K562 (cell line): ENCODE measurements around the gene CD3D. TPM values are rescaled to one million over a fixed set of nuclear protein-coding genes. Genes with fewer than 3 reads are reported as not detected.

Experiments
- ATAC-seq: fragments of 200-7000 bp; cut with Tn5 transposase; 3 replicates; pipeline ENCODE4 v1.9.1; 2020; ENCODE audit warnings: moderate library complexity
- BruUV-seq: library from RNA; stranded (reverse); fragments of 400-500 nt; replicated peaks from 2 replicates; lab custom pipeline; 2021; lab: Mats Ljungman, UMichigan
- CTCF ChIA-PET: fragments of 300-600 bp; formaldehyde crosslinking; extraction: SDS; loops from one replicate; lab custom pipeline; 2021; ENCODE audit warnings: low intra/inter-chr PET ratio; lab: Yijun Ruan, JAX
- POLR2A ChIA-PET: fragments of 300-600, 350-650 bp; sonication (Branson Sonifier 250); formaldehyde crosslinking; extraction: SDS; loops from one replicate; lab custom pipeline; 2021; ENCODE audit warnings: antibody characterized with exemption, inconsistent platforms; lab: Yijun Ruan, JAX
- DNase-seq, 4 experiments: peaks; one replicate each; pipeline versions ENCODE4 v3.0.0 to v3.0.0-alpha.2; 2011 to 2018; ENCODE audit warnings: low spot score in 3 of 4, mixed read lengths in 3 of 4; ENCODE audit errors: extremely low read depth in 1 of 4
- FAIRE-seq: peaks from 2 replicates; lab custom pipeline; 2011; peaks lifted over from hg19 to GRCh38; lab: Jason Lieb, UNC
- H2AFZ ChIP-seq: 2 replicates; pipeline ENCODE4 v1.6.0; 2011; ENCODE audit warnings: low read depth, low read length, control low read depth, inconsistent platforms
- H3K27ac ChIP-seq: fragments of 200-600 bp; 3 replicates; pipeline ENCODE4 v1.8.0; 2011; ENCODE audit warnings: low read depth, mild to moderate bottlenecking, control low read depth, inconsistent platforms, low read length, moderate library complexity, mixed read lengths; ENCODE audit errors: extremely low read depth
- H3K27me3 ChIP-seq, 2 experiments: fragments of 300-600 bp in 1 of 2; 2 replicates in 1 of 2; 3 replicates in 1 of 2; pipeline versions ENCODE4 v1.6.0 to v1.8.0; 2011; ENCODE audit warnings: inconsistent platforms in 2 of 2, low read length in 2 of 2, mild to moderate bottlenecking in 1 of 2, mixed read lengths in 1 of 2, moderate library complexity in 1 of 2; ENCODE audit not compliant: control insufficient read depth in 2 of 2, insufficient read depth in 2 of 2
- H3K36me3 ChIP-seq: fragments of 300-600 bp; 3 replicates; pipeline ENCODE4 v1.8.0; 2011; ENCODE audit warnings: mild to moderate bottlenecking, low read length, inconsistent platforms; ENCODE audit not compliant: control insufficient read depth, insufficient read depth
- H3K4me1 ChIP-seq, 2 experiments: fragments of 200-600 bp in 1 of 2; replicated peaks in 1 of 2; 2 replicates in 1 of 2; 3 replicates in 1 of 2; pipeline versions ENCODE4 v1.5.1 to v1.8.0; 2011; ENCODE audit warnings: inconsistent platforms in 2 of 2, low read length in 2 of 2, mild to moderate bottlenecking in 1 of 2, mixed read lengths in 1 of 2, moderate library complexity in 1 of 2; ENCODE audit not compliant: control insufficient read depth in 2 of 2, insufficient read depth in 2 of 2
- H3K4me2 ChIP-seq: 2 replicates; pipeline ENCODE4 v1.6.1; 2011; ENCODE audit warnings: low read length, control low read depth, inconsistent platforms, mixed read lengths; ENCODE audit not compliant: insufficient read depth
- H3K4me3 ChIP-seq: fragments of 200-600 bp; sonication (generic), shearing (Covaris generic); 2 replicates; pipeline ENCODE4 v1.5.1; 2016; ENCODE audit warnings: control low read depth, inconsistent platforms
- H3K79me2 ChIP-seq: fragments of 200-600 bp; 3 replicates; pipeline ENCODE4 v1.8.0; 2011; ENCODE audit warnings: low read length, inconsistent platforms; ENCODE audit not compliant: control insufficient read depth, insufficient read depth
- H3K9ac ChIP-seq, 2 experiments: 2 replicates each; pipeline versions ENCODE4 v1.6.0 to v1.6.1; 2011; ENCODE audit warnings: low read depth in 2 of 2, low read length in 2 of 2, control low read depth in 1 of 2, inconsistent platforms in 1 of 2, mild to moderate bottlenecking in 1 of 2, mixed read lengths in 1 of 2; ENCODE audit not compliant: insufficient read depth in 1 of 2
- H3K9me1 ChIP-seq: one replicate; pipeline ENCODE4 v1.6.0; 2011; ENCODE audit warnings: inconsistent platforms, mild to moderate bottlenecking, low read length, moderate library complexity; ENCODE audit not compliant: control insufficient read depth, insufficient read depth
- H3K9me3 ChIP-seq: replicated peaks from 2 replicates; pipeline ENCODE4 v1.5.1; 2011; ENCODE audit warnings: low read depth, low read length, inconsistent platforms; ENCODE audit not compliant: control insufficient read depth, insufficient read depth
- H4K20me1 ChIP-seq: replicated peaks from 2 replicates; pipeline ENCODE4 v1.6.1; 2011; ENCODE audit warnings: low read length, inconsistent platforms, mixed read lengths; ENCODE audit not compliant: control insufficient read depth, insufficient read depth
- ADNP ChIP-seq: fragments of 200-800 bp; sonication (Bioruptor generic); IDR thresholded peaks from 2 replicates; pipeline ENCODE4 v1.6.1; 2016; ENCODE audit warnings: missing genetic modification characterization, missing compliant biosample characterization
- ARHGAP35 ChIP-seq: fragments of 450-650 bp; IDR thresholded peaks from 2 replicates; pipeline ENCODE4 v1.6.1; 2018; ENCODE audit not compliant: partially characterized antibody
- ARID1B ChIP-seq: fragments of 450-650 bp; IDR thresholded peaks from 2 replicates; pipeline ENCODE4 v1.6.1; 2016; ENCODE audit warnings: antibody characterized with exemption, mild to moderate bottlenecking, inconsistent platforms
- BCL6 ChIP-seq: fragments of 250-450 bp; sonication (Bioruptor Pico); IDR thresholded peaks from 2 replicates; pipeline ENCODE4 v1.4.0; 2020
- FOXK1 ChIP-seq: sonication (generic); formaldehyde crosslinking; IDR thresholded peaks from 2 replicates; pipeline ENCODE4 v1.8.0; 2022; ENCODE audit warnings: missing genetic modification reagents, mild to moderate bottlenecking, borderline replicate concordance
- HDAC2 ChIP-seq: fragments of 450-650 bp; IDR thresholded peaks from 2 replicates; pipeline ENCODE4 v1.6.1; 2016; ENCODE audit warnings: mild to moderate bottlenecking
- NCOA1 ChIP-seq: fragments of 450-650 bp; IDR thresholded peaks from 2 replicates; pipeline ENCODE4 v1.6.1; 2016; ENCODE audit warnings: low read depth
- NUFIP1 ChIP-seq: fragments of 450-650 bp; IDR thresholded peaks from 2 replicates; pipeline ENCODE4 v1.6.1; 2018; ENCODE audit not compliant: partially characterized antibody
- RBM14 ChIP-seq: fragments of 200-400 bp; formaldehyde crosslinking; IDR thresholded peaks from 2 replicates; pipeline ENCODE4 v1.6.1; 2018; ENCODE audit warnings: low read depth, mild to moderate bottlenecking, low read length, moderate library complexity, borderline replicate concordance; ENCODE audit not compliant: insufficient read depth
- RBM15 ChIP-seq: fragments of 200-400 bp; formaldehyde crosslinking; IDR thresholded peaks from 2 replicates; pipeline ENCODE4 v1.6.1; 2018; ENCODE audit warnings: mild to moderate bottlenecking, low read length, moderate library complexity; ENCODE audit not compliant: insufficient read depth
- RCOR1 ChIP-seq, 2 experiments: IDR thresholded peaks; 2 replicates each; pipeline ENCODE4 v1.6.1; 2012; ENCODE audit warnings: low read depth in 2 of 2, low read length in 2 of 2, borderline replicate concordance in 1 of 2, improper control_type of control experiment in 1 of 2
- SMARCA4 ChIP-seq: fragments of 450-650 bp; IDR thresholded peaks from 2 replicates; pipeline ENCODE4 v1.6.1; 2016
- SMARCA5 ChIP-seq: fragments of 450-650 bp; IDR thresholded peaks from 2 replicates; pipeline ENCODE4 v1.6.1; 2016
- SRF ChIP-seq, 2 experiments: fragments of 250-450, 450-650 bp in 1 of 2; sonication (Bioruptor Pico) in 1 of 2; sonication (generic) in 1 of 2; formaldehyde crosslinking; IDR thresholded peaks; 2 replicates each; pipeline versions ENCODE4 v1.5.0 to v1.5.1; 2020 to 2022; ENCODE audit warnings: mild to moderate bottlenecking in 1 of 2, missing genetic modification reagents in 1 of 2
- TAF1 ChIP-seq: IDR thresholded peaks from 2 replicates; pipeline ENCODE4 v1.6.1; 2011; ENCODE audit warnings: mild to moderate bottlenecking, low read length, moderate library complexity; ENCODE audit not compliant: insufficient read depth, control insufficient read depth, severe bottlenecking; ENCODE audit errors: extremely low read depth
- TRIM28 ChIP-seq: fragments of 450-650 bp; IDR thresholded peaks from 2 replicates; pipeline ENCODE4 v1.6.1; 2017
- ZBTB8A ChIP-seq: fragments of 450-650 bp; IDR thresholded peaks from 2 replicates; pipeline ENCODE4 v1.6.1; 2018; ENCODE audit warnings: mild to moderate bottlenecking, moderate library complexity; ENCODE audit not compliant: partially characterized antibody
- WGBS: fragments of 100-300 bp; shearing (Covaris generic); methylation state at CpG from one replicate; pipeline ENCODE4 v1.1.6; 2016; ENCODE audit warnings: low coverage, mixed read lengths; ENCODE audit not compliant: insufficient coverage; ENCODE audit errors: missing lambda C conversion rate; 5-methylcytosine and 5-hydroxymethylcytosine counted together
- in situ Hi-C: fragments of 300-500 bp; cut with MboI; formaldehyde crosslinking; loops from 4 replicates; pipeline ENCODE4 v1.15.0; 2018; ENCODE audit warnings: inconsistent platforms, mixed read lengths
- intact Hi-C: fragments of 100-400 bp; cut with micrococcal nuclease; formaldehyde crosslinking; loops from 2 replicates; pipeline ENCODE4 v1.14.2; 2022
- polyA plus RNA-seq, 8 experiments: library from polyadenylated mRNA; depleted of rRNA in 4 of 8; stranded (reverse) in 5 of 8; unstranded in 3 of 8; fragments of >200 nt; fragmentation: Nextera tagmentation in 2 of 8; fragmentation: Illumina TruSeq in 1 of 8; extraction: Ambion mirVana in 2 of 8; extraction: Trizol in 1 of 8; gene quantifications; 2 replicates each; pipeline versions ENCODE4 v1.2.1 to v1.2.3, GENCODE V29; 2011 to 2014; ENCODE audit warnings: inconsistent platforms in 1 of 8, missing spikeins in 1 of 8
- total RNA-seq, 7 experiments: library from RNA; depleted of rRNA in 6 of 7; stranded (reverse); fragments of >200 nt in 6 of 7; fragmentation: Illumina TruSeq in 2 of 7; extraction: Trizol in 2 of 7; gene quantifications; 2 replicates each; pipeline versions ENCODE4 v1.2.1 to v1.2.3, GENCODE V29; 2011 to 2021; ENCODE audit warnings: low replicate concordance in 1 of 7
- TF ChIP-seq, protein P1 (sequence below): fragments of 450-650 bp; formaldehyde crosslinking; IDR thresholded peaks from 2 replicates; pipeline ENCODE4 v1.4.0; 2020; ENCODE audit warnings: mild to moderate bottlenecking, moderate library complexity
- TF ChIP-seq, protein P2 (sequence below): fragments of 450-650 bp; IDR thresholded peaks from 2 replicates; pipeline ENCODE4 v1.6.1; 2016; ENCODE audit warnings: low read depth, mild to moderate bottlenecking, moderate library complexity
- TF ChIP-seq, protein P3 (sequence below): sonication (generic); IDR thresholded peaks from 2 replicates; pipeline ENCODE4 v1.6.1; 2016

Gene CD3D
- total and polyA plus RNA-seq, 9 of the 15 experiments (the other 6 are each of a cell fraction or from before 2014, with no cell fraction given) = 36.2 to 238 (median 67.1) TPM

DNA sequence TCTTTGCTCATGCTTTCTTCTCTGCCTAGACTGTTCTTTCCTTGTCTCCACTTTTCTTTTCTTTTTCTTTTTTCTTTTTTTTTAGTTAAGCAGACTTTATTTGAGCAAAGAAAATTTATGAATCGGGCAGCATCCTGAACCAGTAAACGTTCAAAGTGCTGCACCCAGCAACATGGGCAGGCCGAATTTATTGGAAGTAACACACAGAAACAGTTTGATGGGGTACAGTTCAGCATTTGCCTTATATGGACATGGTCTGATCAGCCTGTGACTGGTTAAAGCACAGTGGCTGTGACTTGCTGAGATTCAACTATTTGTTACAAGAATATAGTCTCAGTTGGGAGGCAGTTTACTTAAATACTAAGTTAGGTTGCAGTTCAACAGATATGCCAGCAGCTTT is 22.0 kb downstream of the CD3D start (continued):
- TF ChIP-seq RBM15 (no peak), ADNP (tag) (no peak), BCL6 (CRISPR knock-in tag) (no peak), ARHGAP35 (no peak), RBM14 (no peak)

DNA sequence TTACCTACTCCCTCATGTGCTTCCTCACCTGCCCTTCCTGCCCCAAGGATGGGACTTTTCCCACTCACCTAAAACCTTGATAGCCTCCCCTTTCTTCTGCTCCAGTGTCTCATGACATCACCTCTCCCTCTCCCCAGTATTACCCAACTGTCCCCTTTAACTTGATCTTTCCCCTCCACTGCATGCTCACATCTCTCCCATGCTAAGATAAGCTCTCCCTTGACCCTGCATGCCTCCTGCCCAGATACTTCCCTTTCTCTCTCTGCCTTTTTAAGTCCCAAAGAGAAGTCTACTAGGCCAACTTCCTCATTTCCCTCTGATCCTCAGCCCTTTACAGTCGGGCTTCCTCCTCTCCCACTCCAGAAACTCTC is 23.2 kb downstream of the CD3D start:
- in situ Hi-C loops = no loop called here
- no TSS peak for BruUV-seq
- intact Hi-C loops = no loop called here
- Histone ChIP-seq H3K4me2 (peak overlapping the region; percentile 13; the same call in 1 of the 2 replicates), H3K9me1 (peaks cover 3% of the 10 kb centered on the region), H3K4me3 (no peak overlapping the region), H3K4me1 (peaks cover 29 to 42% of the 10 kb centered on the region in 2 experiments), H3K27me3 (no peaks in the 10 kb centered on the region), H2AFZ (peak overlapping the region; percentile 68; the same call in 1 of the 2 replicates), H3K36me3 (no peaks in the 10 kb centered on the region), H4K20me1 (no peaks in the 10 kb centered on the region), H3K9ac (peak overlapping the region in 1 of 2 experiments; percentile 50; a peak in 1 of 4 replicates), H3K27ac (no peak overlapping the region; the same call in 2 of the 3 replicates), H3K79me2 (no peaks in the 10 kb centered on the region), H3K9me3 (no peaks in the 10 kb centered on the region)
- FAIRE-seq (peak; percentile 78), DNase-seq (peak in 1 of 4 experiments; percentile 56), ATAC-seq (peak; percentile 32)
- POLR2A ChIA-PET = no interaction called here
- 0% methylated on average over 1 of the region's 1 CpG for WGBS
- CTCF ChIA-PET = interaction anchor here (0.7 kb wide), 1 partner anchor 147 kb away, joined by 3 read pairs; no protein-coding TSS in a partner anchor
- TF ChIP-seq FOXK1 (CRISPR knock-in tag) (0 out of 2 replicates have a peak, but pooled peaks have one; percentile 26), SMARCA4 (peak; percentile 77; the same call in 1 of the 2 replicates), SMARCA5 (peak; percentile 18; the same call in 1 of the 2 replicates), RCOR1 (IDR thresholded peaks at IDR 0.05; ENCODE audit: borderline replicate concordance in 1 of 2, low read depth in 2 of 2, low read length in 2 of 2) (peak in 1 of 2 experiments; percentile 62; a peak in 2 of 4 replicates), ZBTB8A (no peak), TAF1 (no peak), NUFIP1 (no peak), NCOA1 (no peak), SRF (CRISPR knock-in tag; IDR thresholded peaks at IDR 0.05) (0 out of 4 replicates have a peak, but pooled peaks of 1 of the 2 experiments have one; percentile 39), ARID1B (peak; percentile 79), HDAC2 (peak; percentile 58; the same call in 1 of the 2 replicates), TRIM28 (no peak)
- TF ChIP-seq, protein P1, sequence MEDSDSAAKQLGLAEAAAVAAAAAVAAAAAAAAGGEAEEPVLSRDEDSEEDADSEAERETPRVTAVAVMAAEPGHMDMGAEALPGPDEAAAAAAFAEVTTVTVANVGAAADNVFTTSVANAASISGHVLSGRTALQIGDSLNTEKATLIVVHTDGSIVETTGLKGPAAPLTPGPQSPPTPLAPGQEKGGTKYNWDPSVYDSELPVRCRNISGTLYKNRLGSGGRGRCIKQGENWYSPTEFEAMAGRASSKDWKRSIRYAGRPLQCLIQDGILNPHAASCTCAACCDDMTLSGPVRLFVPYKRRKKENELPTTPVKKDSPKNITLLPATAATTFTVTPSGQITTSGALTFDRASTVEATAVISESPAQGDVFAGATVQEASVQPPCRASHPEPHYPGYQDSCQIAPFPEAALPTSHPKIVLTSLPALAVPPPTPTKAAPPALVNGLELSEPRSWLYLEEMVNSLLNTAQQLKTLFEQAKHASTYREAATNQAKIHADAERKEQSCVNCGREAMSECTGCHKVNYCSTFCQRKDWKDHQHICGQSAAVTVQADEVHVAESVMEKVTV = no peak
- TF ChIP-seq, protein P2, sequence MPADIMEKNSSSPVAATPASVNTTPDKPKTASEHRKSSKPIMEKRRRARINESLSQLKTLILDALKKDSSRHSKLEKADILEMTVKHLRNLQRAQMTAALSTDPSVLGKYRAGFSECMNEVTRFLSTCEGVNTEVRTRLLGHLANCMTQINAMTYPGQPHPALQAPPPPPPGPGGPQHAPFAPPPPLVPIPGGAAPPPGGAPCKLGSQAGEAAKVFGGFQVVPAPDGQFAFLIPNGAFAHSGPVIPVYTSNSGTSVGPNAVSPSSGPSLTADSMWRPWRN = peak; percentile 48; the same call in 1 of the 2 replicates
- TF ChIP-seq, protein P3, sequence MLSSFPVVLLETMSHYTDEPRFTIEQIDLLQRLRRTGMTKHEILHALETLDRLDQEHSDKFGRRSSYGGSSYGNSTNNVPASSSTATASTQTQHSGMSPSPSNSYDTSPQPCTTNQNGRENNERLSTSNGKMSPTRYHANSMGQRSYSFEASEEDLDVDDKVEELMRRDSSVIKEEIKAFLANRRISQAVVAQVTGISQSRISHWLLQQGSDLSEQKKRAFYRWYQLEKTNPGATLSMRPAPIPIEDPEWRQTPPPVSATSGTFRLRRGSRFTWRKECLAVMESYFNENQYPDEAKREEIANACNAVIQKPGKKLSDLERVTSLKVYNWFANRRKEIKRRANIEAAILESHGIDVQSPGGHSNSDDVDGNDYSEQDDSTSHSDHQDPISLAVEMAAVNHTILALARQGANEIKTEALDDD = peak; percentile 88
